ENCODE measurements around the gene EXOSC2. TPM values are rescaled to one million over a fixed set of nuclear protein-coding genes. Genes with fewer than 3 reads are reported as not detected.

Gene EXOSC2
- total and polyA plus RNA-seq, 2 of the 13 experiments (the other 11 are each of a cell fraction or from before 2014, with no cell fraction given), result 27.5 to 63.8 TPM

GRCh38 chr9:130680836-130681768 lies 12.5 kb upstream of the EXOSC2 start (continued):
- no peak for TF ChIP-seq ZHX2 (IDR thresholded peaks at IDR 0.05; ENCODE audit: low read depth)
- TF ChIP-seq ZHX2 (CRISPR knock-in tag; IDR thresholded peaks at IDR 0.05; ENCODE audit: borderline replicate concordance), result peak; percentile 37; the same call in 1 of the 2 replicates
- TF ChIP-seq ZNF101 (CRISPR knock-in tag; IDR thresholded peaks at IDR 0.05; ENCODE audit: borderline replicate concordance, low read depth), result 0 out of 2 replicates have a peak, but pooled peaks have one; percentile 46
- no peak for TF ChIP-seq PRPF4 (IDR thresholded peaks at IDR 0.05; ENCODE audit: low read depth, low read length, poor library complexity, severe bottlenecking)
- TF ChIP-seq CBX2 (IDR thresholded peaks at IDR 0.05; ENCODE audit: low read depth, low read length), result no peak
- peak; percentile 78; the same call in 1 of the 2 replicates for TF ChIP-seq CBX2 (CRISPR knock-in tag; IDR thresholded peaks at IDR 0.05; ENCODE audit: low read depth)
- no peak for TF ChIP-seq GABPA (IDR thresholded peaks at IDR 0.05; ENCODE audit: low read depth, low read length)
- no peak for TF ChIP-seq GABPA (CRISPR knock-in tag; IDR thresholded peaks at IDR 0.05; ENCODE audit: low read depth)
- TF ChIP-seq HNRNPUL1 (IDR thresholded peaks at IDR 0.05; ENCODE audit: low read depth, low read length), result no peak
- TF ChIP-seq ZNF746 (CRISPR knock-in tag; IDR thresholded peaks at IDR 0.05), result peak; percentile 41; the same call in 1 of the 2 replicates
- TF ChIP-seq PRDM15 (CRISPR knock-in tag; IDR thresholded peaks at IDR 0.05), result peak; percentile 64
- no peak for TF ChIP-seq ZBTB7A (CRISPR knock-in tag; IDR thresholded peaks at IDR 0.05)
- TF ChIP-seq POLR2AphosphoS5 (IDR thresholded peaks at IDR 0.05; ENCODE audit: low read depth, low read length), result peak; percentile 40
- peak; percentile 54; the same call in 1 of the 2 replicates for TF ChIP-seq GFI1 (CRISPR knock-in tag; IDR thresholded peaks at IDR 0.05; ENCODE audit: borderline replicate concordance)
- TF ChIP-seq EP300 (IDR thresholded peaks at IDR 0.05; ENCODE audit: low read depth in 2 of 2, low read length in 2 of 2), result no peak
- no peak for TF ChIP-seq EP300 (CRISPR knock-in tag; IDR thresholded peaks at IDR 0.05; ENCODE audit: borderline replicate concordance)
